ENCODE data around the gene GLOD4.

GRCh38 chr17:745406-745805 lies 36.7 kb downstream of the GLOD4 start:
- no peak for TF ChIP-seq FOXP2 (optimal IDR thresholded peaks at IDR 0.05; ENCODE audit: borderline replicate concordance, extremely low read depth, extremely low read length, insufficient read depth)
- 0 out of 2 replicates have a peak, but pooled peaks have one; percentile 27 for TF ChIP-seq POLR2AphosphoS5 (IDR thresholded peaks at IDR 0.05; ENCODE audit: low read depth, low read length)
- TF ChIP-seq SIN3A (IDR thresholded peaks at IDR 0.05; ENCODE audit: borderline replicate concordance, insufficient read depth, low read length), result no peak
